ENCODE data around the gene HCN4. TPM values are rescaled to one million over a fixed set of nuclear protein-coding genes. Genes with fewer than 3 reads are reported as not detected.

Gene HCN4
- total RNA-seq, 1 experiment from 2014 or later = 0.09 TPM

DNA sequence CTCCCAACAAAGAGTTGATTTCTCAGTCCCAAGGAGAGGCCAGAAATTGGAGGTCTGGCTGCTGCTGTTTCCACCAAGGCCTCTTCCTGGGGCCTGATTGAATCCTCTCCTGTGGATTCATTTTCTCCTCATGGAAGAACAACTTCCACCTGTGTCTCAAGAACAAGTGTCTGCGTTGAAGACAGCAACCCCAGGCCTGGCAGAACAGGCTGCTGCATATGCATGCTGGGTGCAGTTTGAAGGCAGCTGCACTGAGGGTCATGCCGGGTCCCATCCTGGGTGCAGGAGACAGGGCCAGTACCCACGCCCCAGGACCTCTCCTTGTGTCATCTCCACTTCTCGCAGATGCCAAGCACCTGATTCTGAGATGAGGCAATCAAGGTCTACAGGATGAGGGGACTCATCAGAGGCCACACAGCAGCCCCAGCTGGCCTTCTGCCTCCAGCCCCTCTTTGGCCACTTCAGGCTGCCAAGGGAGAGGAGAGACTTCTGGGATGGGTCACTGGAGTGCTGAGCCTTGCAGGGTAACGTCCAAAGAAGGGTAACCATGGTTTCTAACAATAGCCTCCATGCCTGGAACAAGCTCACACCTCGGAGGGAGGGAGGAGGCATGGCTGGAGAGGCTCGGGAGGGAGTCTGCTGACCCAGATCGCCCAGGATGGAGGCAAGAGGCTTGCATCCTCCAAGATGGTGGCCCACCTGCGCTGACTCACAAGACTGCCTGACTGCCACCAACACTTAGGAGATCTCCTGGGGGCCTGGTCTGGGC is 30.0 kb downstream of the HCN4 start:
- POLR2A ChIA-PET (ENCODE audit: low non-redundant PET) = no interaction called here
- Histone ChIP-seq H3K4me1 (ENCODE audit: insufficient read depth, low read length, poor library complexity, severe bottlenecking) (no peaks in the 10 kb centered on the region), H3K9me3 (ENCODE audit: low read depth, low read length, poor library complexity, severe bottlenecking) (no peaks in the 10 kb centered on the region), H3K27me3 (replicated peaks; ENCODE audit: insufficient read depth, low read depth, low read length, poor library complexity) (no peaks in the 10 kb centered on the region), H3K27ac (ENCODE audit: low read depth, low read length, poor library complexity, severe bottlenecking) (no peak overlapping the region), H3K36me3 (ENCODE audit: insufficient read depth, low read length, poor library complexity, severe bottlenecking) (no peaks in the 10 kb centered on the region), H3K4me3 (ENCODE audit: low read depth, low read length, poor library complexity, severe bottlenecking) (no peak overlapping the region)
- CTCF ChIA-PET = no interaction called here
- no TSS peak for BruUV-seq (replicated peaks)
- DNase-seq (ENCODE audit: low spot score) = no peak
- TF ChIP-seq, protein P1, sequence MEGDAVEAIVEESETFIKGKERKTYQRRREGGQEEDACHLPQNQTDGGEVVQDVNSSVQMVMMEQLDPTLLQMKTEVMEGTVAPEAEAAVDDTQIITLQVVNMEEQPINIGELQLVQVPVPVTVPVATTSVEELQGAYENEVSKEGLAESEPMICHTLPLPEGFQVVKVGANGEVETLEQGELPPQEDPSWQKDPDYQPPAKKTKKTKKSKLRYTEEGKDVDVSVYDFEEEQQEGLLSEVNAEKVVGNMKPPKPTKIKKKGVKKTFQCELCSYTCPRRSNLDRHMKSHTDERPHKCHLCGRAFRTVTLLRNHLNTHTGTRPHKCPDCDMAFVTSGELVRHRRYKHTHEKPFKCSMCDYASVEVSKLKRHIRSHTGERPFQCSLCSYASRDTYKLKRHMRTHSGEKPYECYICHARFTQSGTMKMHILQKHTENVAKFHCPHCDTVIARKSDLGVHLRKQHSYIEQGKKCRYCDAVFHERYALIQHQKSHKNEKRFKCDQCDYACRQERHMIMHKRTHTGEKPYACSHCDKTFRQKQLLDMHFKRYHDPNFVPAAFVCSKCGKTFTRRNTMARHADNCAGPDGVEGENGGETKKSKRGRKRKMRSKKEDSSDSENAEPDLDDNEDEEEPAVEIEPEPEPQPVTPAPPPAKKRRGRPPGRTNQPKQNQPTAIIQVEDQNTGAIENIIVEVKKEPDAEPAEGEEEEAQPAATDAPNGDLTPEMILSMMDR (conservative IDR thresholded peaks at IDR 0.05; ENCODE audit: low read depth, low read length) = no peak
- TF ChIP-seq EZH2 (IDR thresholded peaks at IDR 0.05; ENCODE audit: borderline replicate concordance, low read depth, low read length, poor library complexity, severe bottlenecking) = no peak
- intact Hi-C loops (cut with micrococcal nuclease; ENCODE audit: unreplicated experiment) = no loop called here

DNA sequence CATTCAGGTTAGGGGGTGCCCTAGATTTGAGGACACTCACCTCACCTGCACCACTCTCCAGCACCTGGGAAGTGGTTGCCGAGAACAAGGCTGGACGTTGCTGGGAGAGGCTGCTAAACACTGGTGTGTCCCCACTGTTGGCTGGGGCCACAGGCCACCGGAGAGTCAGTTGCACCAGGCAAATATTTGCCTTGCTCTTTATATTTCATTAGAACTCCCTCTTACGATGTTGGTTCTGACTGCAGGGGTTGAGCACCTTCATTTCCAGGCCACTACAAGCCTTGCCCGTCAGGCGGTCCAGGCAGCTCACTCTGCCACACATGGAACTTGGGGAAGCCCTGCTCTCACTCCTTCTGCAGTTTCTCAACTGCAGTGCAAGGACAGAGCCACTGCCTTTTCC is 30.7 kb downstream of the HCN4 start:
- Histone ChIP-seq H3K9me3 (ENCODE audit: low read depth, low read length, poor library complexity, severe bottlenecking) (no peaks in the 10 kb centered on the region), H3K4me1 (ENCODE audit: insufficient read depth, low read length, poor library complexity, severe bottlenecking) (no peaks in the 10 kb centered on the region), H3K36me3 (ENCODE audit: insufficient read depth, low read length, poor library complexity, severe bottlenecking) (no peaks in the 10 kb centered on the region), H3K4me3 (ENCODE audit: low read depth, low read length, poor library complexity, severe bottlenecking) (no peak overlapping the region), H3K27ac (ENCODE audit: low read depth, low read length, poor library complexity, severe bottlenecking) (no peak overlapping the region), H3K27me3 (replicated peaks; ENCODE audit: insufficient read depth, low read depth, low read length, poor library complexity) (no peaks in the 10 kb centered on the region)
- CTCF ChIA-PET = no interaction called here
- POLR2A ChIA-PET (ENCODE audit: low non-redundant PET) = no interaction called here
- no TSS peak for BruUV-seq (replicated peaks)
- TF ChIP-seq, protein P1 (conservative IDR thresholded peaks at IDR 0.05; ENCODE audit: low read depth, low read length) = no peak
- TF ChIP-seq EZH2 (IDR thresholded peaks at IDR 0.05; ENCODE audit: borderline replicate concordance, low read depth, low read length, poor library complexity, severe bottlenecking) = no peak
- no peak for DNase-seq (ENCODE audit: low spot score)
- intact Hi-C loops (cut with micrococcal nuclease; ENCODE audit: unreplicated experiment) = no loop called here

DNA sequence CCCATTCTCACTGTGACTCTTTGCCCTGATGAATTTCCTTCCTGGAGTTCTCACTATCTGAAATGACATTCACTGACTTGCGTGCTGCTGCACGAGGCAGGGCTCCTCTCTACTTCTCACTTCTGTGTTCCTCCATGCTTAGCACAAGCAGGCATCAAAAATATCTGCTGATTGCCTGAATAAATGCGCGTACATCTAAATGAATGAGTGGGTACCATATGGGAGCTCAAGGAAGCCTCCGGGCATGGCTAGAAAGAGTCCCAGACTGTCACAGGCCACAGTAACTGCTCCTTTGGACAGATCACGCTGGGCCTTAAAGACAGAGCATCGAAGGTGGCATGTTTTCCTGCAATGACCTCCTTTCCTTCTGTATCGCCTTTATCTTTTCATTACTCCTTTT is 31.6 kb downstream of the HCN4 start:
- Histone ChIP-seq H3K9me3 (ENCODE audit: low read depth, low read length, poor library complexity, severe bottlenecking) (no peaks in the 10 kb centered on the region), H3K4me1 (ENCODE audit: insufficient read depth, low read length, poor library complexity, severe bottlenecking) (no peaks in the 10 kb centered on the region), H3K4me3 (ENCODE audit: low read depth, low read length, poor library complexity, severe bottlenecking) (no peak overlapping the region), H3K27ac (ENCODE audit: low read depth, low read length, poor library complexity, severe bottlenecking) (no peak overlapping the region), H3K36me3 (ENCODE audit: insufficient read depth, low read length, poor library complexity, severe bottlenecking) (no peaks in the 10 kb centered on the region), H3K27me3 (replicated peaks; ENCODE audit: insufficient read depth, low read depth, low read length, poor library complexity) (no peaks in the 10 kb centered on the region)
- TF ChIP-seq EZH2 (IDR thresholded peaks at IDR 0.05; ENCODE audit: borderline replicate concordance, low read depth, low read length, poor library complexity, severe bottlenecking) = no peak
- TF ChIP-seq, protein P1 (conservative IDR thresholded peaks at IDR 0.05; ENCODE audit: low read depth, low read length) = no peak
- BruUV-seq (replicated peaks) = no TSS peak
- ChIA-PET CTCF (no interaction called here), POLR2A (ENCODE audit: low non-redundant PET) (no interaction called here)
- intact Hi-C loops (cut with micrococcal nuclease; ENCODE audit: unreplicated experiment) = no loop called here
- DNase-seq (ENCODE audit: low spot score) = no peak

Data from A673 (cell line).